ENCODE data around the gene CNTNAP4.

The CNTNAP4 gene

DNA sequence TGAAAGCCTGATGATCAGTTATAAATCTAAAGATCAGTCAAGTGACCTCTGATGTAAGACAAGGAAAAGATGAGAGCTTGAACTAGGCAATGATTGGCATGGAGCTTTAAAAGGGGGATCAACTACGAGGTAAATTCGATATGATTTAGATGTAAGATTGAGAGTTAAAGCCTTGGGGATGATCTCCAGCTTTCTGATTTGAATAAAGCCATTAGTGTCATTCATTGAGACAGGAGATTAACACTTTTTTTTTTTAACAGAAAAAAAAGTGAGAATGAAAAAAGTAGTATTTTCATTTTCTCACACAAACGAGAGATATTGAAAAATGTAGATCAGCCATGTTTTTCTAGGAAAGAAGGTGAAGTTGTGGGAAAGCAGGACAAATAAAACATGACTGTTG, 225.4 kb downstream of the CNTNAP4 start:
- Histone ChIP-seq H3K36me3 (no peaks in the 10 kb centered on the region), H3K27me3 (no peaks in the 10 kb centered on the region), H3K4me1 (no peaks in the 10 kb centered on the region), H3K4me3 (ENCODE audit: low read depth, low read length) (no peak overlapping the region), H3K9me3 (no peaks in the 10 kb centered on the region)
- TF ChIP-seq, protein P1, sequence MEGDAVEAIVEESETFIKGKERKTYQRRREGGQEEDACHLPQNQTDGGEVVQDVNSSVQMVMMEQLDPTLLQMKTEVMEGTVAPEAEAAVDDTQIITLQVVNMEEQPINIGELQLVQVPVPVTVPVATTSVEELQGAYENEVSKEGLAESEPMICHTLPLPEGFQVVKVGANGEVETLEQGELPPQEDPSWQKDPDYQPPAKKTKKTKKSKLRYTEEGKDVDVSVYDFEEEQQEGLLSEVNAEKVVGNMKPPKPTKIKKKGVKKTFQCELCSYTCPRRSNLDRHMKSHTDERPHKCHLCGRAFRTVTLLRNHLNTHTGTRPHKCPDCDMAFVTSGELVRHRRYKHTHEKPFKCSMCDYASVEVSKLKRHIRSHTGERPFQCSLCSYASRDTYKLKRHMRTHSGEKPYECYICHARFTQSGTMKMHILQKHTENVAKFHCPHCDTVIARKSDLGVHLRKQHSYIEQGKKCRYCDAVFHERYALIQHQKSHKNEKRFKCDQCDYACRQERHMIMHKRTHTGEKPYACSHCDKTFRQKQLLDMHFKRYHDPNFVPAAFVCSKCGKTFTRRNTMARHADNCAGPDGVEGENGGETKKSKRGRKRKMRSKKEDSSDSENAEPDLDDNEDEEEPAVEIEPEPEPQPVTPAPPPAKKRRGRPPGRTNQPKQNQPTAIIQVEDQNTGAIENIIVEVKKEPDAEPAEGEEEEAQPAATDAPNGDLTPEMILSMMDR (IDR thresholded peaks at IDR 0.05; ENCODE audit: low read depth, low read length): no peak
- DNase-seq: no peak

DNA sequence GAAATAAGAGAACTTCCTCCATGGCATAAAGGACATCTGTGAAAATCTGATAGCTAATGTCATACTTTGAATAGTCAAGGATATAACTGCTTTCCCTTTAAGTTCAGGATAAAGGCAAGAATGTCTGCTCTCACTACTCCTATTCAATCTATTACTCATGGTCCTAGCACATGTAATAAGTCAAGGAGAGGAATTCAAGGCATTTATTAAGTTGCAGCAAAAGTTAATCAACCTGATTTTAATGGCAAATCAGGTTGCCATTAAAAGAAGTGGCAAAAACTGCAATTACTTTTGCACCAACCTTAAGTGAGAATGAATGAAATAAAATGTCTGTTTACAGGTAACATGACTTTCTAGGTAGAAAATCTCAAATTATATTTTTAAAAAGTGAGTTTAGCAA, 225.9 kb downstream of the CNTNAP4 start:
- H3K36me3 ChIP-seq: no peaks in the 10 kb centered on the region
- TF ChIP-seq, protein P1 (IDR thresholded peaks at IDR 0.05; ENCODE audit: low read depth, low read length): no peak
- no peak for DNase-seq
- H3K27me3 ChIP-seq: no peaks in the 10 kb centered on the region
- H3K4me1 ChIP-seq: no peaks in the 10 kb centered on the region
- no peak overlapping the region for H3K4me3 ChIP-seq (ENCODE audit: low read depth, low read length)
- H3K9me3 ChIP-seq: no peaks in the 10 kb centered on the region

DNA sequence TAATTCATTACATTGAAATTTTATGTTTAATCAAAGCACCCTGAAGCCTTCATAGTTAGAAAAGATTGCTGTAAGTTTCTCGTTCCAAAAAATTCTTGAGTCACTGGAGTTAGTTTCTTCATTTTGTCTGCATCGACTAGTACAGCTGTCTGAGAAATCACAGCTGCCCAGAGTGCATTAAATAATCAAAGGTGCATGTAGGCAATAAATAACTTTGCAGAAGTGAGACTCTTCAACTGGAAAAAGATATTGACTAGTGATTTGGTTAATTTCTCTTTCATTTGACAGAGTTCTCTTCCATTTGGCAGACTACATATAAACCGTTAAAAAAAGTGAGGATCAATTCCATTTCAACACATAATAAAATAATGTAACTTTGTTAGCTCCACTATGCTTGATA, 234.0 kb downstream of the CNTNAP4 start:
- H3K4me3 ChIP-seq (ENCODE audit: low read depth, low read length): no peak overlapping the region
- DNase-seq: no peak

DNA sequence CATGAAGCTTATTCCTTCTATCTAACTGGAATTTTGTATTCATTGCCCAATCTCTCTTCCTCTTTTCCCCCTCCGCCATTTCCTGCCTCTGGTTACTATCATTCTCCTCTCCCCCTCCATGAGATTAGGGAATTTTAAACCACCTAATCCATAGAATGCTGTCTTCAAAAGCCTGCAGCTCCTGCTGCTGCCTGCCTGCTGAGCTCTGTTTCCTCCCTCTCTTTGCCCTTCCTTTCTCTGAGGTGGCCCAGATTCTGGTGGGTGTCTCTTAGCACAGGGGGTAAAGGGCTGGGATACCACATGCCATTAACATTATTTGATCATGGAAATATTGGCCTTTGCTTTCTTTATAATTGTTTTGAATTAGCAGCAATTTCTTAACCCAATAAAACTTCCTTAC, 241.6 kb downstream of the CNTNAP4 start:
- no peaks in the 10 kb centered on the region for H3K36me3 ChIP-seq
- TF ChIP-seq, protein P1 (IDR thresholded peaks at IDR 0.05; ENCODE audit: low read depth, low read length): no peak
- DNase-seq: no peak
- no peaks in the 10 kb centered on the region for H3K27me3 ChIP-seq
- no peaks in the 10 kb centered on the region for H3K4me1 ChIP-seq
- no peaks in the 10 kb centered on the region for H3K9me3 ChIP-seq
- H3K4me3 ChIP-seq (ENCODE audit: low read depth, low read length): no peak overlapping the region

More for the DNA sequence above, 234.0 kb downstream of the CNTNAP4 start:
- TF ChIP-seq, protein P1 (IDR thresholded peaks at IDR 0.05; ENCODE audit: low read depth, low read length): no peak
- H3K4me1 ChIP-seq: no peaks in the 10 kb centered on the region
- H3K36me3 ChIP-seq: no peaks in the 10 kb centered on the region
- no peaks in the 10 kb centered on the region for H3K27me3 ChIP-seq
- no peaks in the 10 kb centered on the region for H3K9me3 ChIP-seq

DNA sequence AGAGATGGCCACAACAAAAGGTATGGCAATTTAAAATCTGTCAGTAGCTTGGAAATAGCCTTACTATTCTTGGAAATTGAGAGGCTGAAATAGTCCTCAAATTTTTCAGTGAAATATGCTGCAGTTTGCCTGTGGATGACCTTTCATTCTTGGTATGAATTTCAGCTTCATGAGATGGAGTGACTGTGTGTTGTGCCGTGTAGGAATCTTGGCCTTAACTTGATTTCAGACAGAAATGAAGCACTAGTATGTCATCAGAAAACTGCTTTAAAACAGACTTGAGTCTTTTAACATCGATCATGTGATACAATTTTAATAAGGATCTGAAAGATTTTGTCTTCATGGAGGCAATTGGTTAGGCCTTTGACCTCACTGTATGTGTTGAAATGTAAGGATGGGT, 247.2 kb downstream of the CNTNAP4 start:
- H3K4me1 ChIP-seq: no peaks in the 10 kb centered on the region
- TF ChIP-seq, protein P1 (IDR thresholded peaks at IDR 0.05; ENCODE audit: low read depth, low read length): no peak
- no peaks in the 10 kb centered on the region for H3K36me3 ChIP-seq
- no peak for DNase-seq
- H3K9me3 ChIP-seq: no peaks in the 10 kb centered on the region
- no peaks in the 10 kb centered on the region for H3K27me3 ChIP-seq
- no peak overlapping the region for H3K4me3 ChIP-seq (ENCODE audit: low read depth, low read length)

DNA sequence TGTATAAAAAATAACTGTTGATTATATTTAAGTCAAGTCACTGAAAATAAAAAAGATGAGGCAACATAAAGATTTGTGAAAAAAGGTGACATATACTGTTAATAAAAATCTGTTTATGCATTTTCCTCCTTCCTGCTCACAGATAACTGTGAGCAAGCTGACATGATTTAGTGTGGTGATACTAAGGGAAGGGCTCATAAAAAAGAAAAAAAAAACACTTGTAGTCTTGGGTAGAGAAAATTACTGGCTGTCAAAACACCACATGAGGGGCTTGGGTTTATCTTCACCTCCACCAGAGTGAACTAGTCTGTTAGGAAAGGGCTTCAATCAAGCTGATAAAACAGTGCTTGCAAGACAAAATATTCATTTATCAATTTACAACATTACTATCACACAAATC, 247.6 kb downstream of the CNTNAP4 start:
- no peak for DNase-seq
- TF ChIP-seq, protein P1 (IDR thresholded peaks at IDR 0.05; ENCODE audit: low read depth, low read length): no peak

More for the DNA sequence above, 247.6 kb downstream of the CNTNAP4 start:
- Histone ChIP-seq H3K36me3 (no peaks in the 10 kb centered on the region), H3K4me1 (no peaks in the 10 kb centered on the region), H3K9me3 (no peaks in the 10 kb centered on the region), H3K4me3 (ENCODE audit: low read depth, low read length) (no peak overlapping the region), H3K27me3 (no peaks in the 10 kb centered on the region)
